GM20000 (cell line): Measurements from ENCODE around the gene EXO1.

Experiments
- DNase-seq: peaks from one replicate; pipeline ENCODE4 v3.0.0; 2012; ENCODE audit warnings: low spot score
- CTCF ChIP-seq: IDR thresholded peaks from 2 replicates; pipeline ENCODE4 v1.5.1; 2012; ENCODE audit warnings: mild to moderate bottlenecking, control low read depth; ENCODE audit errors: extremely low read depth, missing control alignments

The EXO1 gene

DNA sequence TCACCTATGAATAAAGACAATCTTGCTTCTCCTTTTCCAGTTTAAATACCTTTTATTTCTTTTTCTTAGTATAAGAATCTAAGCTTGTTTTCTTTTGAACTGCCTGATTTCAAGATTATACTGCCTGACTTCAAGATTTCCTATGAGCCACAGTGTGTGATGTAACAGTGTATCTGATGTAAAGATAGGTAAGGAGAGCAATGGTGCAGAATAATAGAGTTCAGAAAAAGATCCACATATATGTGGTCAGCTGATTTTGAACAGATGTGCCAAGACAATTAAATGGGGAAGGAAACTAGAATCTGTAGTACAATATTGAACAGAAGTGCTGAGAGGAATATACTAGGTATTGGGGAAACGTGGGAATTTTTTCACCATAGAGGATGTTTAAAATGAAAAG, 21.0 kb downstream of the EXO1 start:
- no peak for TF ChIP-seq CTCF
- no peak for DNase-seq

DNA sequence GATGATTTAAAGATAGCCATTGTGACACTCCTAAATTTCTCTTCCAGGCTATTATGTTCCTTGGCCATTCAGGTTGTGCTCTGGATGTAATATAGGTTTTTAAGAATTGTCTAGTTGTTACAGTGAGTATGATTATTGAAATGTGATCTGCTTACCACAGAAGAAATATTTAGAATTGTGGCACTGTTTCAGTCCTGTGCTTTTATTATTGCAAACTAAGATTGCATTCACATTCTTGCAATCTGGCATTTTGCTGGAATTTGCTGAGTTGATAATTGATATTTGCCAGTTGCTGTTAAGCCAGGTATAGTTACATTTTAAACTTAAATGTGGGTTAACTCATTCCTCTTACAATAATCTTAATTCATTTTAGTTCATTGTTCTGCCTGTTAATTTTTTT, 22.3 kb downstream of the EXO1 start:
- DNase-seq, result no peak
- TF ChIP-seq CTCF, result no peak

DNA sequence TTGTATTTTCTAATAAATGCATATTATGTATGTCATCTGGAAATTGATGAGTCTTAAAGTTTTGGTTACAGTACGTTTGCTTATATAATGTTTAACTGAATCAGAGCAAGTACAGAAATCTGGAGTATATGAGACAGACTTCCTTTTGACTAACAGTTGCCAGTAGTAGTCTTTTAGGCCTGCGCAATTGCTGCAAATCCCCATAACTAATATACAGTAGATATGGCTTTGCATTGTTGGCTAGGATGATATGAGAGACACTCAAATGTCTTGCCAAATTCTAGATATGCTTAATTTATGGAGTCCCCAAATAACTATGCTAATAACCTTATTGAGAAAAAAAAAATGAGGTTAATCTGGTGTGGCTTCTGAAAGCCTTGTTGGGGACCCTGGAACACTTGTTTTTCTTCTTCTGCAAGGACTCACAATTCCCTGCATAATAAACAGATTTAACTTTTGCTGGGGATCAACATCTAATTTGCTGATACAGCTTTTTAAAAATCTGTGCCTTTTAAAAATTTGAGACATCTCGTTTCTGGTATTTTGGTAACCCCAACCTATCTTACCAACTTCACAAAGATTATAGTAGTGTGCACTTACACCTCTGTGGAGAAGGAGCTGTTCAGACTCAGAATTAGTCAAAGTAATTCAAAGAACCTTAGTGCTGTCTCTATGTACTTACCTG, 22.9 kb downstream of the EXO1 start:
- TF ChIP-seq CTCF, result no peak
- no peak for DNase-seq

- no peak for DNase-seq
- no peak for TF ChIP-seq CTCF
Measured at GRCh38 chr1:241881440-241881839, 33.4 kb downstream of the EXO1 start.

GRCh38 chr1:241883159-241883558, 35.2 kb downstream of the EXO1 start:
- no peak for TF ChIP-seq CTCF

GRCh38 chr1:241888232-241888631, 40.2 kb downstream of the EXO1 start:
- TF ChIP-seq CTCF, result no peak
- DNase-seq, result no peak

More at GRCh38 chr1:241883159-241883558, 35.2 kb downstream of the EXO1 start:
- DNase-seq, result no peak

GRCh38 chr1:241891296-241891695, 43.3 kb downstream of the EXO1 start:
- DNase-seq, result no peak
- no peak for TF ChIP-seq CTCF
